Neuron (in vitro differentiated cells): ENCODE measurements around the gene NRBP1.

ENCODE experiments used
- H2AFZ ChIP-seq: one replicate; pipeline ENCODE4 v1.6.1; 2013; ENCODE audit warnings: low read depth, mild to moderate bottlenecking, inconsistent platforms, low read length, moderate library complexity
- H3K27me3 ChIP-seq: one replicate; pipeline ENCODE4 v1.6.1; 2013; ENCODE audit warnings: low read length; ENCODE audit not compliant: insufficient read depth
- H3K36me3 ChIP-seq: one replicate; pipeline ENCODE4 v1.6.1; 2013; ENCODE audit warnings: low read length; ENCODE audit not compliant: insufficient read depth
- H3K4me1 ChIP-seq: one replicate; pipeline ENCODE4 v1.6.1; 2013; ENCODE audit warnings: low read length; ENCODE audit not compliant: insufficient read depth
- H3K4me3 ChIP-seq: 2 replicates; pipeline ENCODE4 v1.5.1; 2013; ENCODE audit warnings: mild to moderate bottlenecking, low read length, moderate library complexity
- H3K9me3 ChIP-seq: one replicate; pipeline ENCODE4 v1.6.1; 2013; ENCODE audit warnings: low read length

The NRBP1 gene

GRCh38 chr2:27485496-27485895, 57.1 kb downstream of the NRBP1 start:
- Histone ChIP-seq H2AFZ (no peak overlapping the region), H3K36me3 (peaks cover 23% of the 10 kb centered on the region), H3K4me3 (no peak overlapping the region), H3K9me3 (no peaks in the 10 kb centered on the region), H3K27me3 (no peaks in the 10 kb centered on the region), H3K4me1 (peaks cover 5% of the 10 kb centered on the region)

- Histone ChIP-seq H3K36me3 (peaks cover 2% of the 10 kb centered on the region), H3K4me3 (peak overlapping the region; percentile 59), H2AFZ (peak overlapping the region; percentile 38), H3K27me3 (no peaks in the 10 kb centered on the region), H3K4me1 (peaks cover 5% of the 10 kb centered on the region), H3K9me3 (no peaks in the 10 kb centered on the region)
Observed at GRCh38 chr2:27489118-27489497, 60.7 kb downstream of the NRBP1 start.

DNA sequence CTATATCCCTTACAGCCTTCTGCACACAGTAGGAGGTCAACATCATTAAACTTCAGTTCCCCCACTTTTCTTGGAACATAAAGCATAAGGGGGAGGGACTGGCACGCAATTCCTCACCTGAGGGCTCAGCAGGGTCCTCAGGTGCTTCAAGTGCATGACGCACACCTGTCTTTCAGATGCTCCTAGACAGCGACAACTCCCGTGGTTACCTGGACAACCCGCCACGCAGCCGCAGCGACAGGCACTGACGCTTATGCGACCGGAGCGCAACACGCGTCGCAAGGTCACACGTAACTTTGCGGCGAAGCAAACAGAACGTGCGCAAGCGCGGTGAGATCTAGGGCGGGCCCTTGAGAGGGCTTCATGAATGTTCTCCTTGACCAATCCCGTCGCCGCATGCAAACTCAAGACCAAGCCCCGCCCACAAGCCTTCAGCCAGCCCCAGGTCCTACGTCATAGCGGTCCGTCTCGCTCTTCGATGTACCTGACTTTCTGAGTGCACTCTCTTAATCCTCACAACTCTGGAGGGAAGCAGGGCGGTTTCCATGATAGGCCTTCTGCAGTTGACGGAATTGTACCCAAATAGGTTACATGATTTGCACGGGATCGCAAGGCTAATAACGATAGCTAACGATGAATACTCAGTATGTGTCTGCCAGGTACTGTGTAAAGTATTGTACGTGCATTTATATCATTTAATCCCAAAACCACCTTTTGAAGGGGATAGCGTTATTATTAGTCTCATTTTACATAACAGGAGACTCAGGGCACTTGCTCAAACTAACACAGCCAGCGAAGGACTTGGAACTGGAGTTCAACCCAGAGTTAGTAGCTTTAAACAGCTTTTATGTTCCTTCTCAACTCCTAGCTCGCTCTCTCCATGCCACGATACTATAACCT, 61.3 kb downstream of the NRBP1 start, which contains the start of gene IFT172:
Gene IFT172 (minus strand): TSS at position 246 of the 900 bp plus-strand sequence. CDS start 90 bp downstream, at position 156.
- peak within 1 kb of the TSS; percentile 59 for H3K4me3 ChIP-seq
- H2AFZ ChIP-seq = peak within 1 kb of the TSS; percentile 78
- no peaks in the 10 kb centered on the region for H3K9me3 ChIP-seq
- H3K27me3 ChIP-seq = no peaks in the 10 kb centered on the region
- H3K4me1 ChIP-seq = peaks cover 8% of the 10 kb centered on the region
- H3K36me3 ChIP-seq = peaks cover 2% of the 10 kb centered on the region
